ENCODE data around the gene ITGA2.

DNA sequence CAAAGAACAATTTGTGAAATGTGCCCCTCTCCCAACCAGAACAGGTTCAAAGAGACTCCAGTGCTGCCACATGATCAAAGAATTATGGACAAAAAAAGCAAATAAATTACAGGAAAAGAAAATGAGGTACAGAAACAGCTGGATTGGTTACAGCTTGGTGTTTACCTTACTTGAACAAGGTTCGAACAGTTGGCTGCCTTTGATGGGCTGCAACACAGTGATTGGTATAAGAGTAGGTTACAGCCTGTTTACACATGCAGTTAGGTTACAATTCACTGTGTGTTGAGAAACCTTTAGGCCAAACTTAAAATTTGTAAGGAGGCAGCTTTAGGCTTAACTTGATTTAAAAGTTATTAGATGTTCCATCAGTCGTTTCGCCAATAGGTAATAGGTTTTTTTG is 123.8 kb downstream of the ITGA2 start:
- TF ChIP-seq EZH2 (IDR thresholded peaks at IDR 0.05; ENCODE audit: borderline replicate concordance, insufficient read depth, low read depth, low read length, poor library complexity, severe bottlenecking) (no peak), CTCF (IDR thresholded peaks at IDR 0.05) (no peak)

Measured in B cell (primary cell).